Fibroblast of skin of right biceps (primary cell): ENCODE results near the gene OTOP2.
"Not testable (repeated sequence)": the region's sequence is repeated elsewhere in the genome, so short reads cannot be mapped to it uniquely, and the experiment has no call there.

Experiments
- DNase-seq: peaks from one replicate; pipeline ENCODE4 v3.0.0-alpha.2; 2013

Gene OTOP2

DNA sequence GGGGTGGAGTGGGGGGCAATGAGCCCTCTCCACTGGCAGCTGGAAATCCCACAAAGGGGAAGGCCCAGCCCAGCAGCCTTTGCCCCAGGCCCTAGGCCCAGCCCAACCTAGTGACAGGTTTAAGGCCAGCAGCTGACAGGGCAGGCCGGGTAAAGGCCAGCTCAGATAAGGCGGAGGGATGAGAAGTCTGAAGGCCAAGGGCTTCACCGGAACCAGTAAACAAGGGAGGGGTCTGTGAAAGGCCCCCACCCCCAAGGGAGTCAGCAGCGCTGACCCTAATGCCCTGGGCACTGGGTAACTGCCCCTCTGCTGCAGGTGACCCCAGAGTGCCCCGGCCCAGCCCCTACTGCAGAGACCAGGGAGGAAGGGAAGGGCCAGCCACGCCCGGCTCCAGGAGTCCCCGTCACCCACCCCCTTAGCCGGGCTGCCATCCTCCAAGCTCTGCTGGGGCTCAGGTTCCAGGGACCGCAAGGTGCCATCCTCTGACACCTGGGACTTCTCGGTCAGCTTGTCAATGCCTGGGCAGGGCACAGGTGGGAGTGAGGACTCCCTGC is 29.1 kb downstream of the OTOP2 start:
- no peak for DNase-seq

- DNase-seq, result no peak
Observed at GRCh38 chr17:74954115-74954514, 30.0 kb downstream of the OTOP2 start.

DNA sequence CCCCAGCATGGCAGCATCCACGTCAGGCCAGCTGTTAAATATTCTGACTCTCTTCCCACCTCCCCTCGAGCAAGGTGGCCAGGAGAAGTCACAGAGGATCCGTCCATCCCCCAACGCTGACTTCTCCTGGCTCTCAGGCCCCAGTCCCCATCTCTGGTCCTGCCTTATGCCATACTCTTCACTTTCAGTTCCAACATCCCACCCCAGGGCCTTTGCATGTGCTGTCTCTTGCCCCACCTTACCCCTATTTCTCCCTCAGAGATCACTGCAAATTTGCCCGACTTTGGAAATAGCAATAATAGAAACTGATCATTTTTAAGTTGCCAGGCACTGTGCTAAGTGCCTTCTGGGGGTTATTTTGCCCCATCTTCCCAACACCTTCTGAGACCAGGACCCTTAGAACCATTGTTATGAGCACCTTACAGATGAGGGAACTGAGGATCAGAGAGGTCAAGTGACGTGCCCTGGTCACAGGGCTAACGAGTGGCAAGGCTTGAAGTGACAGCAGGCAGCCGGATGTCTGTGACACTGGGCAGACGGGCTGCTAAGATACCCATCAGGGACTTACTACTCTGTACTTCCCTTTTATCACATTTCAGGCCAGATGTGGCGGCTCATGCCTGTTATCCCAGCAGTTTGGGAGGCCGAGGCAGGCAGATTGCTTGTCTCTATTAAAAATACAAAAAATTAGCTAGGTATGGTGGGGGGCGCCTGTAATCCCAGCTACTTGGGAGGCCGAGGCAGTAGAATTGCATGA is 30.8 kb downstream of the OTOP2 start:
- DNase-seq, result no peak

DNA sequence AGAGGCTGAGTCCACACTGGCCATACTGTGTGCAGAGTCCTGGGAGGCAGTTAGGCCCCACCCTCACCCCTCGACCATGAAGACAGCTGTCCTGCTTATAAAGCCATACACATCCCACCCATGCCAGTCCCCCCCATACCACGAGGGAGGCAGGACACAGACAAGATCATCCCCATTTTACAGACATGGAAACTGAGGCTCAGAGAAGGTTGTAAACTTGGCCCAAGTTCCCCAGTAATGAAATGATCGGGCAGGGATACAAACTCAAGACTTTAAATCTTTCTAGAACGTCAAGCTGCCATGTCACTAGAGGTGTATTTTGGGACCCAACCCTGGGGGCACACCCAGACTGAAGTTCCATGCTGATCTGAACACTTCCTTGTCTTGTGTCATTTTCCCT is 32.0 kb downstream of the OTOP2 start:
- no peak for DNase-seq

DNA sequence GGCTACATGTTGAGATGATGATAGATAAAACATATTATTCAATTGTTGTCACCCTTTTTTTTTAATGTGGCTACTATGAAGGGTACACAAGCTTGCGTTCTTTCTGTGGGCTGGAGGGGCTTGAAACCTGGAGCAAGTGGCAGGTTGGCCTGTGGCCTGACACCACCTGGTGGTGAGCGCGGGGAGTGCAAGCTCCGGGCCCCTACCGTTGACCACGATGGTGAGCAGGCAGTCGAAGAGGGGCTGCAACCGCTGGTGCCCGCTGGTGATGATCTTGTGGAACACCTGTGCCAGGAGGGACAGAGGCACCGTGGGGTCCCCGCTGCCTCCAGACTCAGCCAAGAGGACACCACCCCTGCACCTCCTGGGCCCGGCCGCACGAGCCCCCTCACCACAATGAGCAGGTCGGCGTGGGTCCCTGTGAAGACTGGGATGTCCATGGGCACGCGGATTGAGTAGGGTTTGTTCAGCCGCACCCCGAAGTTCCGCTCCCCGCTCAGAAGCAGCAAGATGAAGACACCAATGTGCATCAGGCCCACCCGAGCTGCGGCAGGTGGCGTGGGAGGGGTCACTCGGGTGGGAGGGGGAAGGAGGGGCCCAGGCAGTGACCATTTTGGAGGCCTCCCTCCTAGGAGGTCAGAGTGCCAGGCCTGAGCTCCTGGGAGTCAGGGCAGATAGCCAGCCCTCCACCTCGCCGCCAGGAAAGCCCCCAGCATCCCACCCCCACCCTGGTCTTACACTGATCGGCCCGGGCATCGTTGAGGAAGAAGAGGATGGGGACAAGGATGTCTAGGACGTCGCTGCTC is 34.1 kb downstream of the OTOP2 start:
- peak; percentile 36 for DNase-seq

- DNase-seq, result no peak
Observed at GRCh38 chr17:74959826-74960515, 35.9 kb downstream of the OTOP2 start.

- DNase-seq, result peak; percentile 54
Observed at GRCh38 chr17:74960570-74961342, 36.7 kb downstream of the OTOP2 start.

- peak; percentile 79 for DNase-seq
Observed at GRCh38 chr17:74961657-74962350, 37.7 kb downstream of the OTOP2 start.

DNA sequence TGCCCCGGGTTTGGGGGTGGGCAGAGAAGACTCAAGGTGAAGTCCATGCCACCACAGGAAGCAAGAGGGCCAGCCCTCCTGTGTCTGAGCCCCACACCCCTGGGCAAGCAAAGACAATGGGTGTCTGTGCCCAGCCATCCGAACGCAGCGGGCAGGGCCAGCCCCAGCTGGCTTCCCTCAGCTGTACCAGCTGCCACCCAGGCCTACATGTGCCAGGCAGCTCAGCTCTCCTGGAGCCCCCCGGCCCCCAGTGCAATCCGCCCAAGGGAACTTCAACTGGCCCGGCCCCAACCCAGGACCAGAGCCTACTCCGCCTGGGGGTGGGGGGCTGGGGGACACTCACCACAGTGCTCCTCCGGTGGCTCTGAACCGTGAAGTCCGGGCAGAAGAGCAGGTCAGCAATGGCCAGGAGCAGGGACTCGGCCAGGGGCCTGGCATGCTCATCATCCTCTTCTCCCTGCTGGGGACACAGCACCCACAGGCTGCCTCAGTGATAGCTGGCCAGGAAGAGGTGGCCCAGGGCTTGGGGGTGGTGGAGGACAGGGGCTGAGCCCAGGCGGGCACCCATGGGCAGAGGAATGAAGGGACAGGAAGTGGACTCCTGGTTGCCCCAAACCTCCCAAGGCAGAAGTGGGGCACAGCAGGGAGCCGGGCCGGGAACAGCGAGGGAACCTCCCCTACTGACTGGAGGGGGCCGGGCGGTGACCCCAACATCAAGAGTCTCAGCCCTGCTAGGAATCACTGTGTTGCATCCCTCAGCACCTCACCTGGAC is 38.7 kb downstream of the OTOP2 start:
- no peak for DNase-seq

DNA sequence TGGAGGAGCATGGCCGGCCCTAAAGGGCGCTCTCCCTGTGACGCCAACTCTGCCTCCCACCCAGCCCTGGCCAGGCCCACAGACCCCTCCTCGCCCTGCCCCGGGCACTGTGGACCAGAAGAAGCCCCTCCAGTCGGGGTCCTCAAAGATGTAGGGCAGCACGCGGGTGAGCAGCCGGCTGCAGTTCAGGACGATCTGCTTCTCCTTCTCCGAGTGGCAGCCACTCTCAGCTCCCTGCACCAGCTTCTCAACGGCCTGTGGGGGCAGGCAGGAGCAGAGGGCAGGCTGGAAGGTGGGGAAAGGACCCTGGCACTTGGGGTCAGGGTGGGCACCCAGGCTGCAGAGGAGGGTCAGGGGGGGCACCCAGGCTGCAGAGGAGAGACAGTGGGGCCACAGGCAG is 39.6 kb downstream of the OTOP2 start:
- no peak for DNase-seq

- DNase-seq, result no peak
Observed at GRCh38 chr17:74964246-74964761, 40.2 kb downstream of the OTOP2 start.

DNA sequence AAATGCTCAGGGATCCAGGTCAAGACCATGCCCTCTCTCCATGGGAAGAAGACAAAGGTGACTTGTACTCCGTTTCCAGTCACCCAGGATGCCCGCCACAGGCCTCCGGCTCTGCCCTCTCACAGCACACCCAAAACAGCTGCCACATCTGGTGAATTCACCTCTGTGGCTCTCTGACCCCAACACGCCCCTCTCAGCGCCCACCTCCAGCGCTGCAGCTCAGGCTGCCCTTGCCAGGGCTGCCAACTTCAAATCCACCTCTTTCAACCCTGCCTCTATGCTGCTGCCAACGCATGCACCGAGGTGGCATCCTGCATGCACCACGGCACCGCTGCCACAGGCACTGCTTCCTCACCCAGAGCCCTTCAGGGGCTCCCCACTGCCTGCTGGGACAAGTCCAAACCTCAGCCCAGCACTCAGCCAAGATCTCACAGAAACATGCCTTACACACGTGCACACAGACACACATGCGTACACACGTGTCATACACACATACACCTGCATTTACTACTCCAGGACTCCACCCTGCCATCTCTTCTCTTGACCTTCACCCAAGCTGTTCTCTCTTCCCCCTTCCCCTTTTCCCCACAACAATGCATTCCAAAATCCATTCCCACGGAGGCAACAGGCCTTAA is 41.0 kb downstream of the OTOP2 start:
- DNase-seq, result no peak

GRCh38 chr17:74968361-74968780 is 44.3 kb downstream of the OTOP2 start:
- no peak for DNase-seq

DNA sequence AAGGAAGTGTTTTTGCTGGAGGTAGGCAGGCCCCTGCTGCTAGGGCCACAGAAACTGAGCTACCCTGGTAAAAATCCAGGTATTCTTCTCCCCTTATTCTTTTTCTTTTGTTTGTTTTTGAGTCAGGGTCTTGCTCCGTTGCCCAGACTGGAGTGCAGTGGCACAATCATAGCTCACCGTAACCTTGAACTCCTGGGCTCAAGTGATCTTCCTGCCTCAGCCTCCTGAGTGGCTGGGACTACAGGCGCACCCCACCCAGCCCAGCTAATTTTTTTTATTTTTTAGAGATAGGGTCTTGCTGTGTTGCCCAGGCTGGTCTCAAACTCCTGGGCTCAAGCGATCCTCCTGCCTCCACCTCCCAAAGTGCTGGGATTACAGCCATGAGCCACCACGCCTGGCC is 45.4 kb downstream of the OTOP2 start:
- not testable (repeated sequence) for DNase-seq

- DNase-seq, result no peak
Observed at GRCh38 chr17:74970395-74970794, 46.3 kb downstream of the OTOP2 start.

- no peak for DNase-seq
Observed at GRCh38 chr17:74971069-74971841, 47.2 kb downstream of the OTOP2 start.

DNA sequence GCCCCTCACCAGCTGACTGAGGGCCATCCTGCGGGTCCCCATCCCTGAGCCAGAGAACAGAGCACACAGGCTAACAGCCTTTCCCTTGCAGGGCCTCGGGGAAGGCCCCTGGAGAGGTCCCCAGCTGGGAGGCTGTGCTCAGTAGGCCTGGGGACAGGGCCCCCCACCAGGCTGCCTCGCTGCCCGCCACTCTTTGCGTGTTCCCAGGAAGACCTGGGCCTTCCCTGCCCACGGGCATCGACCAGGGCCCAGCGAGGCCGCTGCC is 47.7 kb downstream of the OTOP2 start:
- DNase-seq, result no peak

GRCh38 chr17:74972107-74972972 is 48.3 kb downstream of the OTOP2 start, which contains the start of gene HID1:
HID1 (minus strand) TSS chr17:74972759; CDS start chr17:74972656, 103 bp downstream.
- no peak for DNase-seq

DNA sequence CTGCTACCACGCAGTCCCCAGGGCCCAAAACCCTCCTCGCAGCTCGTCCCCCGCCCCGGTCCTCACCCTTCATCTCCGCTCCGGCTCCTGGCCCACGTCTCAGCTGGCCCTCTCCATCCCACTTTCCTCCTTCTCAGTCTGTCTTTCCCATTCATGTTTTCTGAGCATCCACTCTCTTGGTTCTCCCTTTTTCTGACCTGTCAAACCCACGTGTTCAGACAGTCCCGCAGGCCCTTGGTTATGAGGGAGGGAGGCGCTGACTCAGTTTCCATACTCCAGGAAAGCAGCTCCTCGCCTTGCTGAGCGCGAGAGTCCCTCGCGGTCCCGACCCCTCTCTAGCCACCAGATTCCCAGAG is 48.9 kb downstream of the OTOP2 start:
- no peak for DNase-seq
